ENCODE measurements around the gene ABCA7.

Gene ABCA7

GRCh38 chr19:995051-995827, 44.7 kb upstream of the ABCA7 start:
- no peak for DNase-seq
- H3K9me3 Mint-ChIP-seq, result no peaks in the 10 kb centered on the region
- peaks cover 52% of the 10 kb centered on the region for H3K27me3 Mint-ChIP-seq (ENCODE audit: low read depth, poor library complexity)
- peaks cover 5% of the 10 kb centered on the region for H3K36me3 Mint-ChIP-seq (ENCODE audit: low read depth)
- no peak overlapping the region for H3K27ac Mint-ChIP-seq
- no peak overlapping the region for H3K4me3 Mint-ChIP-seq
- H3K4me1 Mint-ChIP-seq, result peaks cover 28% of the 10 kb centered on the region
- TF ChIP-seq, protein P1, sequence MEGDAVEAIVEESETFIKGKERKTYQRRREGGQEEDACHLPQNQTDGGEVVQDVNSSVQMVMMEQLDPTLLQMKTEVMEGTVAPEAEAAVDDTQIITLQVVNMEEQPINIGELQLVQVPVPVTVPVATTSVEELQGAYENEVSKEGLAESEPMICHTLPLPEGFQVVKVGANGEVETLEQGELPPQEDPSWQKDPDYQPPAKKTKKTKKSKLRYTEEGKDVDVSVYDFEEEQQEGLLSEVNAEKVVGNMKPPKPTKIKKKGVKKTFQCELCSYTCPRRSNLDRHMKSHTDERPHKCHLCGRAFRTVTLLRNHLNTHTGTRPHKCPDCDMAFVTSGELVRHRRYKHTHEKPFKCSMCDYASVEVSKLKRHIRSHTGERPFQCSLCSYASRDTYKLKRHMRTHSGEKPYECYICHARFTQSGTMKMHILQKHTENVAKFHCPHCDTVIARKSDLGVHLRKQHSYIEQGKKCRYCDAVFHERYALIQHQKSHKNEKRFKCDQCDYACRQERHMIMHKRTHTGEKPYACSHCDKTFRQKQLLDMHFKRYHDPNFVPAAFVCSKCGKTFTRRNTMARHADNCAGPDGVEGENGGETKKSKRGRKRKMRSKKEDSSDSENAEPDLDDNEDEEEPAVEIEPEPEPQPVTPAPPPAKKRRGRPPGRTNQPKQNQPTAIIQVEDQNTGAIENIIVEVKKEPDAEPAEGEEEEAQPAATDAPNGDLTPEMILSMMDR (IDR thresholded peaks at IDR 0.05), result no peak

GRCh38 chr19:996051-996838, 43.7 kb upstream of the ABCA7 start:
- Mint-ChIP-seq H3K27ac (no peak overlapping the region), H3K9me3 (no peaks in the 10 kb centered on the region), H3K36me3 (ENCODE audit: low read depth) (peaks cover 5% of the 10 kb centered on the region), H3K4me3 (peak overlapping the region; percentile 25), H3K27me3 (ENCODE audit: low read depth, poor library complexity) (peaks cover 57% of the 10 kb centered on the region), H3K4me1 (peaks cover 28% of the 10 kb centered on the region)
- TF ChIP-seq, protein P1 (IDR thresholded peaks at IDR 0.05), result no peak
- DNase-seq, result peak; percentile 55

DNA sequence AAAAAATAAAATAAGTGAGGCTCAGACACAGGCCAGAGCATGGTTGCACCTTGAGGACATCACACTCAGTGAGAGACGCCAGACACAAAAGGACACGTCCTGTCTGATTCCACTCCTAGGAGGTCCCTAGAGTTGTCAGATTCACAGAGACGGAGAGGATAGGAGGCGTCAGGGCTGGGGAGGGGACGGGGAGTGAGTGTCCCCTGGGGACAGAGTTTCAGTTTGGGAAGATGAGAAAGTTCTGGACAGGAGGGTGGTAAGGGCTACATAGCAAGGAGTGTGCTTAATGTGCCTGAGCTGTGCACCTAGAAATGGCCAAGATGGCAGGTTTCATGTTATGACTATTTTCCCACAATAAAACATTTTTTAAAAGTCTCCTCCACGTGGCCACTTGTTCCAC, 41.8 kb upstream of the ABCA7 start:
- peaks cover 24% of the 10 kb centered on the region for H3K4me1 Mint-ChIP-seq
- no peaks in the 10 kb centered on the region for H3K9me3 Mint-ChIP-seq
- H3K4me3 Mint-ChIP-seq, result peak overlapping the region; percentile 19
- no peak overlapping the region for H3K27ac Mint-ChIP-seq
- TF ChIP-seq, protein P1 (IDR thresholded peaks at IDR 0.05), result no peak
- H3K27me3 Mint-ChIP-seq (ENCODE audit: low read depth, poor library complexity), result peaks cover 64% of the 10 kb centered on the region
- DNase-seq, result no peak
- H3K36me3 Mint-ChIP-seq (ENCODE audit: low read depth), result no peaks in the 10 kb centered on the region

DNA sequence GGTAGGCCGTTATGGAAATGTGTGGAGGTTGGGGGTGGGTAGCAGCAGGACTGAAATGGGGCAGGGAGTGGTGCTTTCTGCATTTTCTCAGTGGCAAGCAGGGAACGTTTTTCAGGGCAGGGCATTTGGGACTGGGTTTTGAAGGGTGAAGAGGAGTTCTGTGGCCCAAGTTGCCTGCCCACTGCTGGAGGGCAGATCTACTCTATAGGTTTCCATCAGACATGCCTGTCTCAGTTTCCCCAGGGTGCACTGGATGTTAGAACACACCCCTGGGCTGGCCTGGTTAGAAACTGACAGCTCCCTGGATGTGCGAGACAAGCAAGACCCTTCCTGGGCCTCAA, 40.6 kb upstream of the ABCA7 start:
- Mint-ChIP-seq H3K9me3 (no peaks in the 10 kb centered on the region), H3K4me3 (peak overlapping the region; percentile 70), H3K27ac (no peak overlapping the region), H3K4me1 (peaks cover 17% of the 10 kb centered on the region), H3K36me3 (ENCODE audit: low read depth) (no peaks in the 10 kb centered on the region), H3K27me3 (ENCODE audit: low read depth, poor library complexity) (peaks cover 64% of the 10 kb centered on the region)
- DNase-seq, result no peak
- TF ChIP-seq, protein P1 (IDR thresholded peaks at IDR 0.05), result no peak

DNA sequence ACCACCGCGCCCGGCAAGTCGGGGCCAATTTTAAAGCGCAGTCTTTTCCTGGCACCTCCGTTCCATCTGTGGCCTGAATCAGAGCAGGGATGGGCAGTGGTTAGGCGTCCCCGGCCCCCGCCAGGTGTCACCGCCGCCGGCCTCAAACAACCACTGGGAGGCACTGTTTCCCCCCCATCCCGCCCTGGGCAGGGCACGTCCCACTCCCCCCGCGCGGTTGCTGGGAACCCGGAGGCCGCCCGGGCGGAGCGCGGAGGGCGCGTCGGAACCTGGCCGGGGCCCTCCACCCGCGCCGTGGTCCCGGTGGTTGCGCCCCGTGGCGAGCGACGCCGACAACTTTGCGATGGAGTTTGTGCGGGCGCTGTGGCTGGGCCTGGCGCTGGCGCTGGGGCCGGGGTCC, 39.8 kb upstream of the ABCA7 start, which contains the start of gene GRIN3B:
Gene GRIN3B (plus strand): TSS at position 325 of the 400 bp plus-strand sequence. CDS start 19 bp downstream, at position 344.
- no peak within 1 kb of the TSS for H3K27ac Mint-ChIP-seq
- H3K9me3 Mint-ChIP-seq, result no peaks in the 10 kb centered on the region
- peaks cover 17% of the 10 kb centered on the region for H3K4me1 Mint-ChIP-seq
- peak within 1 kb of the TSS; percentile 70 for H3K4me3 Mint-ChIP-seq
- peak; percentile 84 for DNase-seq
- H3K36me3 Mint-ChIP-seq (ENCODE audit: low read depth), result no peaks in the 10 kb centered on the region
- H3K27me3 Mint-ChIP-seq (ENCODE audit: low read depth, poor library complexity), result peaks cover 64% of the 10 kb centered on the region
- TF ChIP-seq, protein P1 (IDR thresholded peaks at IDR 0.05), result peak; percentile 50
